Measurements from ENCODE around the gene INTS14. TPM values are rescaled to one million over a fixed set of nuclear protein-coding genes. Genes with fewer than 3 reads are reported as not detected.
"Not testable (repeated sequence)": the region's sequence is repeated elsewhere in the genome, so short reads cannot be mapped to it uniquely, and the experiment has no call there.

The INTS14 gene
- total RNA-seq, 1 donor from 2014 or later, result 25.0 TPM

- peak; percentile 10 for DNase-seq (ENCODE audit: low spot score)
These were observed 31.2 kb downstream of the INTS14 start for GRCh38 chr15:65579762-65580161.

- no peak for DNase-seq (ENCODE audit: low spot score)
These were observed 31.8 kb downstream of the INTS14 start for GRCh38 chr15:65578904-65579728.

GRCh38 chr15:65577129-65577996 is 33.6 kb downstream of the INTS14 start:
- no peak for DNase-seq (ENCODE audit: low spot score)

GRCh38 chr15:65576664-65577063 is 34.3 kb downstream of the INTS14 start:
- no peak for DNase-seq (ENCODE audit: low spot score)

- no peak for DNase-seq (ENCODE audit: low spot score)
These were observed 39.0 kb downstream of the INTS14 start for GRCh38 chr15:65571971-65572370.

GRCh38 chr15:65569728-65570127 is 41.2 kb downstream of the INTS14 start:
- peak; percentile 11 for DNase-seq (ENCODE audit: low spot score)

- DNase-seq (ENCODE audit: low spot score), result peak; percentile 68
These were observed 49.0 kb downstream of the INTS14 start for GRCh38 chr15:65561934-65562333.

- DNase-seq (ENCODE audit: low spot score), result no peak
These were observed 51.0 kb downstream of the INTS14 start for GRCh38 chr15:65559941-65560340.

- no peak for DNase-seq (ENCODE audit: low spot score)
These were observed 51.8 kb downstream of the INTS14 start for GRCh38 chr15:65558997-65559760.

- DNase-seq (ENCODE audit: low spot score), result no peak
These were observed 52.6 kb downstream of the INTS14 start for GRCh38 chr15:65558336-65558735.

GRCh38 chr15:65556622-65557021 is 54.3 kb downstream of the INTS14 start:
- no peak for DNase-seq (ENCODE audit: low spot score)

- DNase-seq (ENCODE audit: low spot score), result no peak
These were observed 57.2 kb downstream of the INTS14 start for GRCh38 chr15:65553691-65554090.

GRCh38 chr15:65552851-65553250 is 58.1 kb downstream of the INTS14 start:
- DNase-seq (ENCODE audit: low spot score), result not testable (repeated sequence)

GRCh38 chr15:65551183-65551582 is 59.7 kb downstream of the INTS14 start:
- no peak for DNase-seq (ENCODE audit: low spot score)

- no peak for DNase-seq (ENCODE audit: low spot score)
These were observed 60.2 kb downstream of the INTS14 start for GRCh38 chr15:65550681-65551098.

- not testable (repeated sequence) for DNase-seq (ENCODE audit: low spot score)
These were observed 61.6 kb downstream of the INTS14 start for GRCh38 chr15:65549288-65549687.

GRCh38 chr15:65547841-65548240 is 63.1 kb downstream of the INTS14 start:
- no peak for DNase-seq (ENCODE audit: low spot score)

GRCh38 chr15:65541231-65541820 is 69.6 kb downstream of the INTS14 start:
- no peak for DNase-seq (ENCODE audit: low spot score)

GRCh38 chr15:65540314-65540713 is 70.6 kb downstream of the INTS14 start:
- no peak for DNase-seq (ENCODE audit: low spot score)

- no peak for DNase-seq (ENCODE audit: low spot score)
These were observed 75.7 kb downstream of the INTS14 start for GRCh38 chr15:65535192-65535591.

GRCh38 chr15:65533057-65533756 is 77.7 kb downstream of the INTS14 start:
- peak; percentile 15 for DNase-seq (ENCODE audit: low spot score)

Data from umbilical cord (tissue), 2 donors.